ENCODE results near the gene AGBL2. TPM values are rescaled to one million over a fixed set of nuclear protein-coding genes. Genes with fewer than 3 reads are reported as not detected.

Gene AGBL2
- total and polyA plus RNA-seq, 2 of the 8 experiments (the other 6 are each of a cell fraction or from before 2014, with no cell fraction given) = 2.1 to 6.5 TPM

DNA sequence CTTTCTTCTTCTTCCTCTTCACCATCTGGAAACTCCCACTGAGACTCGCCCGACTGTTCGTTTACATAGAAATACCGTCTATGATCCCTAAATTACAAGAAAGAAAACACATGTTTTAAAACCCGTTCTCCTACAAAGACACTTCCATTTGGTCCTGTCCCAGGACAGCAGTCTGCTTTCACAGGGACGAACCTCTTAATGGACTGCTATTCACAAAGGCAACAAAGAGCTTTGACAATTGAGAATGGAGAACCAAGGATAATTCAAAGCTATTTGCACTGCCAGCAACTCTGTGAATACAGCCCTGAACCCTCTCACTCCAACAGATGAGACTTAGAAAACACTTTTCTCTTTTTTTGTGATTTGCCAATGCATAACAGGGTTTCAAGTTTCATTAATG lies 16.3 kb upstream of the AGBL2 start (continued):
- TF ChIP-seq, protein P1, sequence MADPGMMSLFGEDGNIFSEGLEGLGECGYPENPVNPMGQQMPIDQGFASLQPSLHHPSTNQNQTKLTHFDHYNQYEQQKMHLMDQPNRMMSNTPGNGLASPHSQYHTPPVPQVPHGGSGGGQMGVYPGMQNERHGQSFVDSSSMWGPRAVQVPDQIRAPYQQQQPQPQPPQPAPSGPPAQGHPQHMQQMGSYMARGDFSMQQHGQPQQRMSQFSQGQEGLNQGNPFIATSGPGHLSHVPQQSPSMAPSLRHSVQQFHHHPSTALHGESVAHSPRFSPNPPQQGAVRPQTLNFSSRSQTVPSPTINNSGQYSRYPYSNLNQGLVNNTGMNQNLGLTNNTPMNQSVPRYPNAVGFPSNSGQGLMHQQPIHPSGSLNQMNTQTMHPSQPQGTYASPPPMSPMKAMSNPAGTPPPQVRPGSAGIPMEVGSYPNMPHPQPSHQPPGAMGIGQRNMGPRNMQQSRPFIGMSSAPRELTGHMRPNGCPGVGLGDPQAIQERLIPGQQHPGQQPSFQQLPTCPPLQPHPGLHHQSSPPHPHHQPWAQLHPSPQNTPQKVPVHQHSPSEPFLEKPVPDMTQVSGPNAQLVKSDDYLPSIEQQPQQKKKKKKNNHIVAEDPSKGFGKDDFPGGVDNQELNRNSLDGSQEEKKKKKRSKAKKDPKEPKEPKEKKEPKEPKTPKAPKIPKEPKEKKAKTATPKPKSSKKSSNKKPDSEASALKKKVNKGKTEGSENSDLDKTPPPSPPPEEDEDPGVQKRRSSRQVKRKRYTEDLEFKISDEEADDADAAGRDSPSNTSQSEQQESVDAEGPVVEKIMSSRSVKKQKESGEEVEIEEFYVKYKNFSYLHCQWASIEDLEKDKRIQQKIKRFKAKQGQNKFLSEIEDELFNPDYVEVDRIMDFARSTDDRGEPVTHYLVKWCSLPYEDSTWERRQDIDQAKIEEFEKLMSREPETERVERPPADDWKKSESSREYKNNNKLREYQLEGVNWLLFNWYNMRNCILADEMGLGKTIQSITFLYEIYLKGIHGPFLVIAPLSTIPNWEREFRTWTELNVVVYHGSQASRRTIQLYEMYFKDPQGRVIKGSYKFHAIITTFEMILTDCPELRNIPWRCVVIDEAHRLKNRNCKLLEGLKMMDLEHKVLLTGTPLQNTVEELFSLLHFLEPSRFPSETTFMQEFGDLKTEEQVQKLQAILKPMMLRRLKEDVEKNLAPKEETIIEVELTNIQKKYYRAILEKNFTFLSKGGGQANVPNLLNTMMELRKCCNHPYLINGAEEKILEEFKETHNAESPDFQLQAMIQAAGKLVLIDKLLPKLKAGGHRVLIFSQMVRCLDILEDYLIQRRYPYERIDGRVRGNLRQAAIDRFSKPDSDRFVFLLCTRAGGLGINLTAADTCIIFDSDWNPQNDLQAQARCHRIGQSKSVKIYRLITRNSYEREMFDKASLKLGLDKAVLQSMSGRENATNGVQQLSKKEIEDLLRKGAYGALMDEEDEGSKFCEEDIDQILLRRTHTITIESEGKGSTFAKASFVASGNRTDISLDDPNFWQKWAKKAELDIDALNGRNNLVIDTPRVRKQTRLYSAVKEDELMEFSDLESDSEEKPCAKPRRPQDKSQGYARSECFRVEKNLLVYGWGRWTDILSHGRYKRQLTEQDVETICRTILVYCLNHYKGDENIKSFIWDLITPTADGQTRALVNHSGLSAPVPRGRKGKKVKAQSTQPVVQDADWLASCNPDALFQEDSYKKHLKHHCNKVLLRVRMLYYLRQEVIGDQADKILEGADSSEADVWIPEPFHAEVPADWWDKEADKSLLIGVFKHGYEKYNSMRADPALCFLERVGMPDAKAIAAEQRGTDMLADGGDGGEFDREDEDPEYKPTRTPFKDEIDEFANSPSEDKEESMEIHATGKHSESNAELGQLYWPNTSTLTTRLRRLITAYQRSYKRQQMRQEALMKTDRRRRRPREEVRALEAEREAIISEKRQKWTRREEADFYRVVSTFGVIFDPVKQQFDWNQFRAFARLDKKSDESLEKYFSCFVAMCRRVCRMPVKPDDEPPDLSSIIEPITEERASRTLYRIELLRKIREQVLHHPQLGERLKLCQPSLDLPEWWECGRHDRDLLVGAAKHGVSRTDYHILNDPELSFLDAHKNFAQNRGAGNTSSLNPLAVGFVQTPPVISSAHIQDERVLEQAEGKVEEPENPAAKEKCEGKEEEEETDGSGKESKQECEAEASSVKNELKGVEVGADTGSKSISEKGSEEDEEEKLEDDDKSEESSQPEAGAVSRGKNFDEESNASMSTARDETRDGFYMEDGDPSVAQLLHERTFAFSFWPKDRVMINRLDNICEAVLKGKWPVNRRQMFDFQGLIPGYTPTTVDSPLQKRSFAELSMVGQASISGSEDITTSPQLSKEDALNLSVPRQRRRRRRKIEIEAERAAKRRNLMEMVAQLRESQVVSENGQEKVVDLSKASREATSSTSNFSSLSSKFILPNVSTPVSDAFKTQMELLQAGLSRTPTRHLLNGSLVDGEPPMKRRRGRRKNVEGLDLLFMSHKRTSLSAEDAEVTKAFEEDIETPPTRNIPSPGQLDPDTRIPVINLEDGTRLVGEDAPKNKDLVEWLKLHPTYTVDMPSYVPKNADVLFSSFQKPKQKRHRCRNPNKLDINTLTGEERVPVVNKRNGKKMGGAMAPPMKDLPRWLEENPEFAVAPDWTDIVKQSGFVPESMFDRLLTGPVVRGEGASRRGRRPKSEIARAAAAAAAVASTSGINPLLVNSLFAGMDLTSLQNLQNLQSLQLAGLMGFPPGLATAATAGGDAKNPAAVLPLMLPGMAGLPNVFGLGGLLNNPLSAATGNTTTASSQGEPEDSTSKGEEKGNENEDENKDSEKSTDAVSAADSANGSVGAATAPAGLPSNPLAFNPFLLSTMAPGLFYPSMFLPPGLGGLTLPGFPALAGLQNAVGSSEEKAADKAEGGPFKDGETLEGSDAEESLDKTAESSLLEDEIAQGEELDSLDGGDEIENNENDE (IDR thresholded peaks at IDR 0.05; ENCODE audit: insufficient replicate concordance, low read length) = no peak
- TF ChIP-seq CHD1 (IDR thresholded peaks at IDR 0.05; ENCODE audit: low read depth, low read length) (no peak), TAF7 (optimal IDR thresholded peaks at IDR 0.05; ENCODE audit: borderline replicate concordance, low read depth, low read length) (no peak), TAF1 (IDR thresholded peaks at IDR 0.05; ENCODE audit: low read depth, low read length) (no peak), CBX5 (IDR thresholded peaks at IDR 0.05; ENCODE audit: low read depth, low read length) (no peak), JUN (IDR thresholded peaks at IDR 0.05; ENCODE audit: low read depth, low read length) (no peak)
- TF ChIP-seq, protein P2, sequence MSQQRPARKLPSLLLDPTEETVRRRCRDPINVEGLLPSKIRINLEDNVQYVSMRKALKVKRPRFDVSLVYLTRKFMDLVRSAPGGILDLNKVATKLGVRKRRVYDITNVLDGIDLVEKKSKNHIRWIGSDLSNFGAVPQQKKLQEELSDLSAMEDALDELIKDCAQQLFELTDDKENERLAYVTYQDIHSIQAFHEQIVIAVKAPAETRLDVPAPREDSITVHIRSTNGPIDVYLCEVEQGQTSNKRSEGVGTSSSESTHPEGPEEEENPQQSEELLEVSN (IDR thresholded peaks at IDR 0.05) = no peak

Measured in H1 (cell line).